Suppressor macrophage treated with lipopolysaccharide for 4 hours (primary cell): Measurements from ENCODE around the gene ACP4.
"Not testable (repeated sequence)": the region's sequence is repeated elsewhere in the genome, so short reads cannot be mapped to it uniquely, and the experiment has no call there.

Experiments
- DNase-seq: peaks from one replicate; pipeline ENCODE4 v3.0.0-alpha.2; 2020

Gene ACP4

GRCh38 chr19:50777830-50778303 is 12.3 kb upstream of the ACP4 start:
- peak; percentile 25 for DNase-seq

GRCh38 chr19:50778906-50779430 is 11.2 kb upstream of the ACP4 start:
- DNase-seq = no peak

- DNase-seq = no peak
These were observed 10.4 kb upstream of the ACP4 start for GRCh38 chr19:50779504-50780457.

GRCh38 chr19:50780753-50781435 is 9.3 kb upstream of the ACP4 start:
- no peak for DNase-seq

GRCh38 chr19:50783848-50784152 is 6.4 kb upstream of the ACP4 start:
- not testable (repeated sequence) for DNase-seq

GRCh38 chr19:50784710-50785109 is 5.5 kb upstream of the ACP4 start:
- no peak for DNase-seq

GRCh38 chr19:50785329-50785728 is 4.9 kb upstream of the ACP4 start:
- no peak for DNase-seq

GRCh38 chr19:50790922-50791467 is 780 bp downstream of the ACP4 start:
- DNase-seq = no peak

GRCh38 chr19:50791594-50792271 is 1.5 kb downstream of the ACP4 start:
- DNase-seq = no peak

GRCh38 chr19:50792272-50793250 is 2.3 kb downstream of the ACP4 start:
- DNase-seq = no peak

- no peak for DNase-seq
These were observed 3.4 kb downstream of the ACP4 start for GRCh38 chr19:50793558-50794065.

- no peak for DNase-seq
These were observed 4.1 kb downstream of the ACP4 start for GRCh38 chr19:50794074-50794875.

GRCh38 chr19:50794876-50795663 is 4.9 kb downstream of the ACP4 start:
- DNase-seq = no peak

GRCh38 chr19:50795664-50796073 is 5.5 kb downstream of the ACP4 start:
- no peak for DNase-seq

GRCh38 chr19:50796128-50796633 is 6.0 kb downstream of the ACP4 start:
- DNase-seq = no peak

GRCh38 chr19:50796634-50797428 is 6.6 kb downstream of the ACP4 start:
- DNase-seq = no peak

- DNase-seq = no peak
These were observed 7.2 kb downstream of the ACP4 start for GRCh38 chr19:50797429-50797780.

GRCh38 chr19:50797781-50798658 is 7.8 kb downstream of the ACP4 start:
- no peak for DNase-seq
